ENCODE data around the gene ZDHHC18.

The ZDHHC18 gene

DNA sequence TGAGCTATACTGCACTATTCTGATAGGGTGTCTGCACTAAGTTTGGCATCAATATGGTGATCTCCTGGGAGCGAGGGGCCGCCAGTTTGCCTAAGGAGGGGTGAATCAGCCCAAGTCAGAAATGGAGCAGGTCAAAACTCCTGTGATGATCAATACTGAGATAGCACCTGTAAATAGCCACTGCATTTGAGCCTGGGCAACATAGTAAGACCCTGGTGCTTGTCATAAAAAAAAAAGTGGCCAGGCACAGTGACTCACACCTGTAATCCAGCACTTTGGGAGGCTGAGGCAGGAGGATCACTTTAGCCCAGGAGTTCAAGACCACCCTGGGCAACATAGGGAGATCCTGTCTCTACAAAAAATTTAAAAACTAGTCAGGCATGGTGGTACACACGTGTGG lies 11.6 kb upstream of the ZDHHC18 start:
- Histone ChIP-seq H3K9me3 (replicated peaks; ENCODE audit: insufficient read depth, low read length) (no peaks in the 10 kb centered on the region), H3K27ac (ENCODE audit: low read length) (no peak overlapping the region), H3K9me2 (replicated peaks; ENCODE audit: insufficient read depth, low read length) (no peaks in the 10 kb centered on the region), H3K36me3 (replicated peaks; ENCODE audit: insufficient read depth, low read length) (no peaks in the 10 kb centered on the region), H3K4me3 (ENCODE audit: low read length) (no peak overlapping the region), H3K9ac (ENCODE audit: low read length) (no peak overlapping the region), H3K79me2 (ENCODE audit: low read length) (no peaks in the 10 kb centered on the region), H3K4me2 (ENCODE audit: low read depth, low read length) (no peak overlapping the region), H3K27me3 (replicated peaks; ENCODE audit: insufficient read depth, low read length) (no peaks in the 10 kb centered on the region), H2AFZ (ENCODE audit: low read length) (no peak overlapping the region), H3F3A (ENCODE audit: insufficient read depth, low read length) (no peaks in the 10 kb centered on the region), H3K4me1 (ENCODE audit: low read length) (no peaks in the 10 kb centered on the region), H4K20me1 (ENCODE audit: insufficient read depth, low read length) (no peaks in the 10 kb centered on the region)
- no peak for DNase-seq
- TF ChIP-seq, protein P1, sequence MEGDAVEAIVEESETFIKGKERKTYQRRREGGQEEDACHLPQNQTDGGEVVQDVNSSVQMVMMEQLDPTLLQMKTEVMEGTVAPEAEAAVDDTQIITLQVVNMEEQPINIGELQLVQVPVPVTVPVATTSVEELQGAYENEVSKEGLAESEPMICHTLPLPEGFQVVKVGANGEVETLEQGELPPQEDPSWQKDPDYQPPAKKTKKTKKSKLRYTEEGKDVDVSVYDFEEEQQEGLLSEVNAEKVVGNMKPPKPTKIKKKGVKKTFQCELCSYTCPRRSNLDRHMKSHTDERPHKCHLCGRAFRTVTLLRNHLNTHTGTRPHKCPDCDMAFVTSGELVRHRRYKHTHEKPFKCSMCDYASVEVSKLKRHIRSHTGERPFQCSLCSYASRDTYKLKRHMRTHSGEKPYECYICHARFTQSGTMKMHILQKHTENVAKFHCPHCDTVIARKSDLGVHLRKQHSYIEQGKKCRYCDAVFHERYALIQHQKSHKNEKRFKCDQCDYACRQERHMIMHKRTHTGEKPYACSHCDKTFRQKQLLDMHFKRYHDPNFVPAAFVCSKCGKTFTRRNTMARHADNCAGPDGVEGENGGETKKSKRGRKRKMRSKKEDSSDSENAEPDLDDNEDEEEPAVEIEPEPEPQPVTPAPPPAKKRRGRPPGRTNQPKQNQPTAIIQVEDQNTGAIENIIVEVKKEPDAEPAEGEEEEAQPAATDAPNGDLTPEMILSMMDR (IDR thresholded peaks at IDR 0.05; ENCODE audit: low read length): no peak
- TF ChIP-seq EZH2 (optimal IDR thresholded peaks at IDR 0.05; ENCODE audit: low read depth, low read length): no peak
- no peak for TF ChIP-seq EZH2phosphoT487 (IDR thresholded peaks at IDR 0.05; ENCODE audit: low read length)

GRCh38 chr1:26820784-26821269 lies 5.7 kb upstream of the ZDHHC18 start:
- no peaks in the 10 kb centered on the region for H4K20me1 ChIP-seq (ENCODE audit: insufficient read depth, low read length)
- H3K9me3 ChIP-seq (replicated peaks; ENCODE audit: insufficient read depth, low read length): no peaks in the 10 kb centered on the region
- H3K36me3 ChIP-seq (replicated peaks; ENCODE audit: insufficient read depth, low read length): no peaks in the 10 kb centered on the region
- H3K79me2 ChIP-seq (ENCODE audit: low read length): no peaks in the 10 kb centered on the region; the same call in 1 of the 2 replicates
- TF ChIP-seq EZH2phosphoT487 (IDR thresholded peaks at IDR 0.05; ENCODE audit: low read length) (no peak), EZH2 (optimal IDR thresholded peaks at IDR 0.05; ENCODE audit: low read depth, low read length) (no peak)
- TF ChIP-seq, protein P1 (IDR thresholded peaks at IDR 0.05; ENCODE audit: low read length): peak; percentile 63
- H2AFZ ChIP-seq (ENCODE audit: low read length): peak overlapping the region; percentile 69
- peaks cover 7% of the 10 kb centered on the region for H3F3A ChIP-seq (ENCODE audit: insufficient read depth, low read length)
- no peaks in the 10 kb centered on the region for H3K27me3 ChIP-seq (replicated peaks; ENCODE audit: insufficient read depth, low read length)
- peak overlapping the region; percentile 50 for H3K4me2 ChIP-seq (ENCODE audit: low read depth, low read length)
- H3K9ac ChIP-seq (ENCODE audit: low read length): no peak overlapping the region
- peaks cover 1% of the 10 kb centered on the region; the same call in 1 of the 2 replicates for H3K4me1 ChIP-seq (ENCODE audit: low read length)
- peak overlapping the region; percentile 30; the same call in 1 of the 2 replicates for H3K27ac ChIP-seq (ENCODE audit: low read length)
- H3K4me3 ChIP-seq (ENCODE audit: low read length): no peak overlapping the region; the same call in 1 of the 2 replicates
- peak; percentile 72 for DNase-seq
- no peaks in the 10 kb centered on the region for H3K9me2 ChIP-seq (replicated peaks; ENCODE audit: insufficient read depth, low read length)

DNA sequence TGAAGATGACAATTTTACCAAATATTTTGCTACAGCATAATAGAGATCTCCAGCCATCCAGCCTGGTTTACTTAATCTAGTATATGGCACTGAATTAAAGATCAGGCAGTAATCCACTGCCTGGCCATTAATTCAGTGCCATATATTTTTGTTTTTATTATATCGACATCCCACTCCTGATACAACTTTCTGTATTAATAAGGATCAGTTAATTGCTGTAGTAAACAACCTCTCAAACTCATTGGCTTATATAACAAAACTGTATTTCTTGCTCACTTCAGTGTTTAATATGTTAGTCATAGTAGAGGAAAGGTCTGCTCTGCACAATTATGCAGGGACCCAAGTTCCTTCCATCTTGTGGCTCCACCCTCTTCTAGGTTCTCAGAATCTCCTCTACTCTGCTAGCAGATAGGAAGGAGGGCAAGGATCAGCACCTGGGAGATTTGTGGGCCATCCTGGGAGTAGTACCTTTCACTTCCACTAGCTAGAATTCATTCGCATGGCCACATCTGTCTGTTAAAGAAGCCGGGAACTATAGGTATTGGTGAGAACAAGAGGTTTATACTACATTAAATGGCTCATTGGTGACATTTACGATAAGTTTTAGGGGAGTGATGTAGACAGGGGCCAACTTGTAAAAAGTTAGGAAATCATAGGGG lies 3.6 kb upstream of the ZDHHC18 start:
- Histone ChIP-seq H3K27me3 (replicated peaks; ENCODE audit: insufficient read depth, low read length) (no peaks in the 10 kb centered on the region), H3K4me2 (ENCODE audit: low read depth, low read length) (no peak overlapping the region), H4K20me1 (ENCODE audit: insufficient read depth, low read length) (no peaks in the 10 kb centered on the region), H2AFZ (ENCODE audit: low read length) (no peak overlapping the region), H3K9ac (ENCODE audit: low read length) (no peak overlapping the region), H3F3A (ENCODE audit: insufficient read depth, low read length) (peaks cover 7% of the 10 kb centered on the region), H3K36me3 (replicated peaks; ENCODE audit: insufficient read depth, low read length) (no peaks in the 10 kb centered on the region), H3K9me3 (replicated peaks; ENCODE audit: insufficient read depth, low read length) (no peaks in the 10 kb centered on the region), H3K4me1 (ENCODE audit: low read length) (peaks cover 5% of the 10 kb centered on the region; the same call in 1 of the 2 replicates), H3K9me2 (replicated peaks; ENCODE audit: insufficient read depth, low read length) (no peaks in the 10 kb centered on the region), H3K27ac (ENCODE audit: low read length) (no peak overlapping the region), H3K4me3 (ENCODE audit: low read length) (no peak overlapping the region), H3K79me2 (ENCODE audit: low read length) (peaks cover 13% of the 10 kb centered on the region)
- no peak for TF ChIP-seq EZH2phosphoT487 (IDR thresholded peaks at IDR 0.05; ENCODE audit: low read length)
- TF ChIP-seq EZH2 (optimal IDR thresholded peaks at IDR 0.05; ENCODE audit: low read depth, low read length): no peak
- TF ChIP-seq, protein P1 (IDR thresholded peaks at IDR 0.05; ENCODE audit: low read length): no peak
- DNase-seq: no peak
